ENCODE measurements around the gene NOS1AP. TPM values are rescaled to one million over a fixed set of nuclear protein-coding genes. Genes with fewer than 3 reads are reported as not detected.

NOS1AP gene
- total RNA-seq, 1 donor from 2014 or later, result 4.5 TPM

DNA sequence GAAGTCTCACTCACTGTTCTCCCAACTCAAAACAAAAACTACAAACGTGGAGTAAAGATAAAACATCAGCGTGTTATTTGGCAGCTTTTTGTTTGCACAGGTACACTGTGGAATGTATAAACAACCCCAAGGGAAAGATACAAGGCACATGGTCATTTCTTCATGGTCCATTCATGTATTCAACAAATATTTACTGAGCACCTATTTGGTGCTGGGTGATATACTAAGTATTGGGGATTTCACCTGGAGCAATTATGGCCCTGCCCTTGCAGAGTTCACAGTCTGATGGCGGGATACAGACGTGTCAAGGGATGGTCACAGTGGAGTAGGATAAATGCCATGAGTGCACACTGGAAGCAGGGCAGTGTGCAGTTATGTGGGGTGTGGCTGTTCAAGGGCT, 171.1 kb downstream of the NOS1AP start:
- H3K27me3 Mint-ChIP-seq (ENCODE audit: low read depth), result peaks cover 2% of the 10 kb centered on the region
- no peak overlapping the region for H3K4me3 Mint-ChIP-seq (ENCODE audit: unreplicated experiment)
- no peak overlapping the region for H3K27ac Mint-ChIP-seq (ENCODE audit: unreplicated experiment)
- TF ChIP-seq CTCF (IDR thresholded peaks at IDR 0.05), result no peak
- H3K36me3 Mint-ChIP-seq (ENCODE audit: low read depth), result no peaks in the 10 kb centered on the region
- no peak for DNase-seq (ENCODE audit: low spot score)
- H3K4me1 Mint-ChIP-seq (ENCODE audit: low read depth), result peaks cover 14% of the 10 kb centered on the region
- H3K9me3 Mint-ChIP-seq (ENCODE audit: low read depth), result no peaks in the 10 kb centered on the region

- H3K4me1 Mint-ChIP-seq (ENCODE audit: low read depth), result peaks cover 3% of the 10 kb centered on the region
- H3K36me3 Mint-ChIP-seq (ENCODE audit: low read depth), result no peaks in the 10 kb centered on the region
- no peak for DNase-seq (ENCODE audit: low spot score)
- H3K9me3 Mint-ChIP-seq (ENCODE audit: low read depth), result no peaks in the 10 kb centered on the region
- H3K4me3 Mint-ChIP-seq (ENCODE audit: unreplicated experiment), result no peak overlapping the region
- no peak for TF ChIP-seq CTCF (IDR thresholded peaks at IDR 0.05)
- no peak overlapping the region for H3K27ac Mint-ChIP-seq (ENCODE audit: unreplicated experiment)
- H3K27me3 Mint-ChIP-seq (ENCODE audit: low read depth), result peaks cover 2% of the 10 kb centered on the region
Measured at GRCh38 chr1:162242804-162243203, 173.3 kb downstream of the NOS1AP start.

DNA sequence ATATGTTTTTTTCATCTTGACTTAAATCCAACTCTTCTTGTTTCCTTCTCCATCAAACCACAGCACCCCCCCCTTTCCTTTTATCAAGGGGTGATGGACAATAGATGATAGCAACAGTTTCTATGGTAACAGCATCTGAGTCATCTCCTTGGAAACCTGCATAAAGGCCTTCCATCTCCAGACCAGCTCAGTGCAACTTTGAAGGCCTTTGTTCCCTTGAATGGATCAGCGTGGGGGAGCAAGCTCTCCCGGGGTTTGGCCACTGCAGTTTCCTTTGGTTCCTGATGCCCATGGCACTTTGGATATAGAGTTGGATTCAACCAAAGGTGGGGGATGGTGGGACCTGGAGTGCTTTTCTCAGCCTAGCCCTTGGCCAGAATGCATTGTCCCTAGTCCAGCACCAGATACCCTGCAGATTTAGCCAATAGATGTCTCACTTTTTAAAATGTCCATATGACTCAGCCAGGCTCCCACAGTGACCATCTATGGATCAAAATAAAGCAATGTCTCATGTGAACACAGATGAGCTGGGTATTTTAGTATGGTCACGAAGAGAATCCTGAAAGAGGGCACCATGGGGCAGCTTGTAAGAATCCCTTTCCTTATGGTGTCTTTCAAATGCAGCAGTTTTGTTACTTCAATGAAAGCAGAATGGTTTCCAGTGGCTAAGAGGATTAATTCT, 179.5 kb downstream of the NOS1AP start:
- TF ChIP-seq CTCF (IDR thresholded peaks at IDR 0.05), result no peak
- no peak for DNase-seq (ENCODE audit: low spot score)
- Mint-ChIP-seq H3K9me3 (ENCODE audit: low read depth) (no peaks in the 10 kb centered on the region), H3K4me1 (ENCODE audit: low read depth) (no peaks in the 10 kb centered on the region), H3K4me3 (ENCODE audit: unreplicated experiment) (no peak overlapping the region), H3K27me3 (ENCODE audit: low read depth) (no peaks in the 10 kb centered on the region), H3K27ac (ENCODE audit: unreplicated experiment) (no peak overlapping the region), H3K36me3 (ENCODE audit: low read depth) (no peaks in the 10 kb centered on the region)

- Mint-ChIP-seq H3K27me3 (ENCODE audit: low read depth) (no peaks in the 10 kb centered on the region), H3K9me3 (ENCODE audit: low read depth) (no peaks in the 10 kb centered on the region), H3K27ac (ENCODE audit: unreplicated experiment) (no peak overlapping the region), H3K4me3 (ENCODE audit: unreplicated experiment) (no peak overlapping the region), H3K4me1 (ENCODE audit: low read depth) (no peaks in the 10 kb centered on the region), H3K36me3 (ENCODE audit: low read depth) (no peaks in the 10 kb centered on the region)
- DNase-seq (ENCODE audit: low spot score), result no peak
- TF ChIP-seq CTCF (IDR thresholded peaks at IDR 0.05), result no peak
Measured at GRCh38 chr1:162250004-162250730, 180.7 kb downstream of the NOS1AP start.

DNA sequence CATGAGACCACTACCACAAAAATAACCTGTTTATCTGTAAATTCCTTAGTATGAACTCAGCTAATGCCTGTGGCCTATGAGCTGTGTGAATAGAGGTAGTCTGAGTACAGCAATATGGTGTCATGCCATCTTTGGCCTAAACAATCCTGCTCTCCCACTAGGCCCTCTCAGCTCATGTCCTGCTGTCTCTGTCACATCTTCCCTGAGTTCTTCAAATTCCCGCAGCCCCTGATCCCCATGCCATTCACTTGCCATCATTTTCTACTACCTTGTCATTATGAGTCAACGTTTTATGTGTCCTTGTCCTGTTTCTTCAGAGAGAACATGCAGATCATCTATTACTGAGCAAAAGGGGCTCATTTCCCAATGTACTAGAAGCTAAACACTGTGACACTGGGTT, 181.6 kb downstream of the NOS1AP start:
- Mint-ChIP-seq H3K4me1 (ENCODE audit: low read depth) (no peaks in the 10 kb centered on the region), H3K36me3 (ENCODE audit: low read depth) (no peaks in the 10 kb centered on the region), H3K9me3 (ENCODE audit: low read depth) (no peaks in the 10 kb centered on the region), H3K4me3 (ENCODE audit: unreplicated experiment) (no peak overlapping the region), H3K27ac (ENCODE audit: unreplicated experiment) (no peak overlapping the region), H3K27me3 (ENCODE audit: low read depth) (no peaks in the 10 kb centered on the region)
- TF ChIP-seq CTCF (IDR thresholded peaks at IDR 0.05), result no peak
- DNase-seq (ENCODE audit: low spot score), result no peak
